GM18507 (cell line): ENCODE data around the gene HS3ST5.
"Not testable (repeated sequence)": the region's sequence is repeated elsewhere in the genome, so short reads cannot be mapped to it uniquely, and the experiment has no call there.

Experiments
- DNase-seq: peaks from one replicate; pipeline ENCODE4 v3.0.0; 2011; ENCODE audit warnings: low read depth; ENCODE audit not compliant: insufficient read length; ENCODE audit errors: extremely low spot score
- FAIRE-seq: peaks from 2 replicates; lab custom pipeline; 2011; peaks lifted over from hg19 to GRCh38; lab: Jason Lieb, UNC

HS3ST5 gene

DNA sequence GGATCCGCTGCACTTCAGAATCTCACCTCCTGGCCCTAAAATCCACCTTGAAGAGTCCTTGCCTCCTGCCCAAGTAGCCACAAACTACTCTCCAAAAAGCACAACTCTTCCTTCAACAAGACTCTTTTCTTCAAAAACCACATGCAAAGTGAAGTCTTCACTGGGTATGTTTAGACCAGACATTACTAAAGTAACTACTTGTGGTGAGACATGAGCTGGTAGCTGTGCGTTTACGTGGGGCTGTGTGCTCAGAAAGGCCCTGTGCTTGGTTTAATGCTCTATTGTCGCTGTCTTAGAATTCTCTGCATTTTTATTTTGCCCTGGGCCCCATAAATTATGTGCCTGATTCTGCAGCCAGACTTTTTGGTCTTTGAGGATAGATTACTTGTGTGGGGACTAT lies 267.5 kb downstream of the HS3ST5 start:
- no peak for FAIRE-seq
- no peak for DNase-seq

DNA sequence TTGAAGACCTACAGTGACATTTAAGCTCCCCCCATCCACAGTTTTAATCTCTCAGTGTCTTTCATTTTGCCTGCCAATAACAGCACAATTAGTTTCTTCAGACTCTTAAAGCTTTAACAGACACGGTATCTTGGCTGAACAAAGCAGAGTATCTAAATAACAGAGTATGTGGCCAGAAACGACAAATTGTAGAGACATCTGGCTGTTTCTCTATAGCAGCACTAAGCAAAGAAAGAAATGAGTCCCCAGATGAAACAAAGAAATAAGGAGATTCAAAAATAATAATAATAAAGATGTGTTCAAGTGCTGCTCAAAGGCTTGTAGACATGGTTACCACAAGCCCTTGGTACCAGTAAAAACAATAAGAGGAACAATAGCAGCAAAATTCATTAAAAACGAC lies 274.1 kb downstream of the HS3ST5 start:
- FAIRE-seq (no peak), DNase-seq (no peak)

GRCh38 chr6:114068116-114068515 lies 274.7 kb downstream of the HS3ST5 start:
- no peak for DNase-seq
- FAIRE-seq = no peak

GRCh38 chr6:114064862-114065261 lies 278.0 kb downstream of the HS3ST5 start:
- no peak for FAIRE-seq
- no peak for DNase-seq

DNA sequence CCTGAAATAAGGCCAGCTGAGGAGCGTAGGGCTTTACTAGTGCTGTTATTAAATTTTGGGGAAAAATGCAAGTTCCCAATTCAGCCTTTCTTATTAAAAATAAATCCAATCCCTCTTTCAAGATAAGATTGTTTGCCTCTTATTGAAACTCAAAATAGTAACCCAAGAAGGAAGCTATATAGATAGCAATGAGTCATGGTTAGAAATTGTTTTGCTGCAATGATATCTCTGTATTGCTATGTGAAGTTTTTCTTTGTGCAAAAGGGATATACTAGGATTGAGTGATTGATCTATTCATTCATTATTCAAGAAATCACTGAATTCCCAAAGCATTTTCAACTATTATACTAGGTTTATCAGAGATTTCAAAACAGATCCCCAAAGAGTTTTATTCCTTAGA lies 278.9 kb downstream of the HS3ST5 start:
- no peak for FAIRE-seq
- no peak for DNase-seq

DNA sequence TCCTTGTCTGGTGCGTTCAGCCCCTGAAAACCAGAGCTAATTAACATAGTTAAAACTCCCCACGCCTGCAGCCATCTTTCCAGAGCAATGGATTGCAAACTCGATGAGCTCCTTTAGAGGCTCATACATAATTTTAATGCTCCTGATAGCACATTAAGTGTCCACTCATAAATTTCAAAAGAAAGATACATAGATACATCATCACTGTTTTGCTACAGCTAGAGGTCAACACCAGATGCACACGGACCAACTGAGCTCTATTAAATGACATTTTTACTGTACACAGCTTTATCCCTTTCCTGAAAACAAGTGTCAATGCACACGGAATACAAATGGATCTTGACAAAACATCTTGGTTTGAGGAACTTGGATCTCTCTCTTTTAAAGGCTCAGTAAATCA lies 280.6 kb downstream of the HS3ST5 start:
- DNase-seq (no peak), FAIRE-seq (no peak)

- FAIRE-seq (no peak), DNase-seq (no peak)
Observed at GRCh38 chr6:114061741-114062140, 281.1 kb downstream of the HS3ST5 start.

- DNase-seq = no peak
- FAIRE-seq = no peak
Observed at GRCh38 chr6:114061116-114061515, 281.7 kb downstream of the HS3ST5 start.

GRCh38 chr6:114058435-114058834 lies 284.4 kb downstream of the HS3ST5 start:
- DNase-seq = no peak

DNA sequence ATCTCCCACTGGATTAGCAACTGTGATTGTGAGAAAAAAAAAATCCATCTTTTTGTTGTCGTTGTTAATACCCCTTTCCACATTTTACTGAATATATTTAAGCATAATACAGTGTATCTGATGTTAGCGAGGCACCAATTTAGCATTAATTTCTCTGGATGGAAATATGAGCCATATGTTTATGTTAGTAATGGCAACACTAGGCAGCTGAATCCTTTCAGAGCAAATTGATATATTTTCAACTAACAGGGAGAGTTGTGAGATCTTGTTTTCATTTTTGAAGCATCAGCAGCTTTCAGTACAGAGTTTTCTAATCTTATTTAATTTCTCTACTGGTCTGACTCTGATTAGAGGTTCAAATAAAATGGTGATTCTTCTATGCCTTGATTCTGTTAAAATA lies 287.1 kb downstream of the HS3ST5 start:
- DNase-seq (no peak), FAIRE-seq (no peak)

More at GRCh38 chr6:114058435-114058834, 284.4 kb downstream of the HS3ST5 start:
- FAIRE-seq = no peak

GRCh38 chr6:114055349-114055748 lies 287.5 kb downstream of the HS3ST5 start:
- DNase-seq (no peak), FAIRE-seq (no peak)

DNA sequence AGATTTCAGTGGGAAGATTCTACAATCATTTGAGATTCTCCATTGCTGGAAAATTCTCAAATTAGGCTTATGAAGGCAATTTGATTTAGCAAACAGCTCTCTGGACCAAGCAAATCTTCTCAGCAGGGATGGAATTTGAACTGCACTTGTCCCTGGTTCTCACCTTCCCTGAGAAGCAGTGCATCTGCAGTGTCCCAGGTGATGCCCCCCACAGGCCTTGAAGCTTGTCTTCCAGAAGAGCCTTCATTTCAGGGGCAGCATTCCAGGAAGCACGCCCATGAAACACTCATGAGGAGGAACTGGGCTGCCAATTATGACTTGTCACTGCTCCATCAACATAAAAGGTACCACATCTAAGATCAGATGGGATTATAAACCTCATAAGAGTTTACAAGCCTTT lies 289.0 kb downstream of the HS3ST5 start:
- FAIRE-seq = no peak
- DNase-seq = no peak

GRCh38 chr6:114052141-114052540 lies 290.7 kb downstream of the HS3ST5 start:
- DNase-seq (no peak), FAIRE-seq (no peak)

GRCh38 chr6:114051031-114051430 lies 291.8 kb downstream of the HS3ST5 start:
- FAIRE-seq = no peak
- no peak for DNase-seq

- FAIRE-seq (no peak), DNase-seq (no peak)
Observed at GRCh38 chr6:114049367-114049966, 293.4 kb downstream of the HS3ST5 start.

- FAIRE-seq, DNase-seq: not testable (repeated sequence)
Observed at GRCh38 chr6:114044566-114044965, 298.3 kb downstream of the HS3ST5 start.

DNA sequence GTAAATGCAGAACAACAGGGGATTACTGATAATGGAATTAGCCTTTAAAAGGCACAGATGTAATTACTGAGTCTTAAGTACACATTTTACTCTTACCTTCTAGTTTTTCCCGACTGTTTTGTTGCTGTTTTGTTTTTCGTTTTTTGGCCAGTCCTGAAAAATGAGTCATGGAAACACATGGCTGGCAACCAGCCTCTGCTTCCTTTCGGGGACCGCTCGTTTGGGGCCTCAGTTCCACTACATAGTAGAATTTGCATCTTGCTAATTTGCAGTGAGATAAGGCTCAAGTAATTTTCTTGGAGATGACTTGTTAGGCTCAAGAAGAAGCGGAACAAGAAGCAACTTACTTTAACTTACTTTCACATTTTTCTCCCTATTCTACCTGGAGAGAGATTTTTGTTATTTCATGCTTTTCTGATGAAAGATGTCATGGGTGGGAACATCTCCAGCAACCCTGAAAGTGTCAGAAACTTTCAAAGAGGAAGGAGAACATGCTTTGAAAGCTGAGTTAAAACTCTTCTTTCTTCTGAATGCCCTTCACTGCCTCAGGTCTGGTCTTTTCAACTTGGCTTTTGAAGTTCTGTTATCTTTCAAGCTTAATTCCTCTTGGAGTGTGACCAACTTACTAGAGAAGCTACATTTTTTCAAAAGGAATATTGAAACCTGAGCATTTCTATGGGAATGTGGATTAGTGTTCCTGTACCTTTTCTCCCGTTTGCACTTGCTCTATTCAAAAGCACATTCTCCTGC lies 300.4 kb downstream of the HS3ST5 start:
- no peak for FAIRE-seq
- no peak for DNase-seq

GRCh38 chr6:114040871-114041270 lies 302.0 kb downstream of the HS3ST5 start:
- no peak for DNase-seq
- FAIRE-seq = no peak

DNA sequence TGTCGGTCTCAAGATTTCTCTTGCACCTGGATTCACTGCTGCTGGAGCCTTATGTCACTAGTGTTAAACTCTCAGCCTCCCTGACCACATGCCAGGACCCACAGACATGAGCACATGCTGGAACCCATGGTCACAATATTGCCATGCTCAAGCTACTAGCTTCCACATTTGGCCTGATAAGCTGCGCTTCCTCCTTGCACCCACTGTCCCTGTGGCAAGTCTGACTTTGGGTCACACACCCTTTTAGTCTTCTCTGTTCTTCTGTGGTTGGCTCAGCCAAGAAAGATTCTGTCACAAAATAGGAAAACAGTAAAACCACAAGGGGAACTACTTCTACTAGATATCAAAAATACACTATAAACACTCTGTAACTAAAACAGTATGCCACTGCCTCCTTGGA lies 303.0 kb downstream of the HS3ST5 start:
- no peak for FAIRE-seq

GRCh38 chr6:114033606-114034005 lies 309.2 kb downstream of the HS3ST5 start:
- DNase-seq (no peak), FAIRE-seq (no peak)

More for the DNA sequence above, 303.0 kb downstream of the HS3ST5 start:
- DNase-seq = no peak

GRCh38 chr6:114032721-114033120 lies 310.1 kb downstream of the HS3ST5 start:
- DNase-seq (no peak), FAIRE-seq (no peak)
